Gastroesophageal sphincter (tissue), 3 donors: ENCODE measurements around the gene CERCAM.

Source experiments
- CTCF ChIP-seq, 4 experiments: fragments of 200-600 bp in 2 of 4; fragments of 450-650 bp in 2 of 4; sonication (generic) in 1 of 4; IDR thresholded peaks; one replicate each; pipeline ENCODE4 v1.5.1; 2017 to 2019; ENCODE audit warnings: antibody characterized with exemption in 4 of 4, mild to moderate bottlenecking in 2 of 4, moderate library complexity in 2 of 4
- POLR2A ChIP-seq, 2 donors: fragments of 450-650 bp; IDR thresholded peaks; one replicate each; pipeline ENCODE4 v1.6.1; 2017; ENCODE audit warnings: antibody characterized with exemption in 2 of 2, mild to moderate bottlenecking in 2 of 2, moderate library complexity in 1 of 2
- POLR2AphosphoS5 ChIP-seq: sonication (generic); formaldehyde crosslinking; IDR thresholded peaks from one replicate; pipeline ENCODE4 v1.6.1; 2017; ENCODE audit warnings: antibody characterized with exemption

- TF ChIP-seq POLR2A (IDR thresholded peaks at IDR 0.05) (no peak), CTCF (IDR thresholded peaks at IDR 0.05) (no peak), POLR2AphosphoS5 (no peak)
Measured at GRCh38 chr9:128481561-128481960, 60.9 kb downstream of the CERCAM start.
